ENCODE data around the gene FANCI. TPM values are rescaled to one million over a fixed set of nuclear protein-coding genes. Genes with fewer than 3 reads are reported as not detected.

Gene FANCI
- total RNA-seq, 1 experiment from 2014 or later, result 112 TPM

- BruUV-seq (replicated peaks), result no TSS peak
- intact Hi-C loops (cut with micrococcal nuclease), result no loop called here
- Histone ChIP-seq H3K4me1 (ENCODE audit: control insufficient read depth in 1 of 2, insufficient read depth in 2 of 2, low read length in 2 of 2) (no peaks in the 10 kb centered on the region), H3K4me3 (replicated peaks in 1 of 2; ENCODE audit: low read depth in 1 of 2, low read length in 2 of 2) (no peak overlapping the region), H3K27me3 (ENCODE audit: insufficient read depth, low read length) (no peaks in the 10 kb centered on the region), H3K9me2 (ENCODE audit: insufficient read depth) (no peaks in the 10 kb centered on the region), H3K9ac (ENCODE audit: low read length) (no peak overlapping the region), H3K27ac (ENCODE audit: low read depth, low read length) (no peak overlapping the region), H3K4me2 (ENCODE audit: low read length) (no peak overlapping the region), H2AFZ (ENCODE audit: low read depth, low read length, poor library complexity, severe bottlenecking) (no peak overlapping the region), H3K36me3 (ENCODE audit: control insufficient read depth in 1 of 2, insufficient read depth in 2 of 2, low read length in 2 of 2) (peaks cover 40 to 62% of the 10 kb centered on the region in 2 experiments), H4K20me1 (ENCODE audit: insufficient read depth) (no peaks in the 10 kb centered on the region), H3K79me2 (ENCODE audit: insufficient read depth, low read length) (no peaks in the 10 kb centered on the region), H3K9me3 (ENCODE audit: control insufficient read depth in 1 of 2, insufficient read depth in 1 of 2, low read depth in 1 of 2, low read length in 2 of 2) (no peaks in the 10 kb centered on the region)
- CTCF ChIA-PET, result no interaction called here
- no peak for ATAC-seq
- DNase-seq (ENCODE audit: low read depth, low spot score), result no peak
- POLR2A ChIA-PET, result no interaction called here
- RAD21 ChIA-PET (ENCODE audit: low non-redundant PET in 1 of 2, low total read pairs in 2 of 2, uncharacterized antibody in 2 of 2, unreplicated experiment in 2 of 2), result no interaction called here
- no peak for TF ChIP-seq ZBTB33 (IDR thresholded peaks at IDR 0.05; ENCODE audit: extremely low read depth, insufficient replicate concordance, low read length)
- no peak for TF ChIP-seq EZH2 (IDR thresholded peaks at IDR 0.05)
- TF ChIP-seq ATF3 (IDR thresholded peaks at IDR 0.05), result no peak
These were observed 38.9 kb downstream of the FANCI start for GRCh38 chr15:89282631-89283030.

- H2AFZ ChIP-seq (ENCODE audit: low read depth, low read length, poor library complexity, severe bottlenecking), result no peak overlapping the region
- POLR2A ChIA-PET, result no interaction called here
- H3K27me3 ChIP-seq (ENCODE audit: insufficient read depth, low read length), result no peaks in the 10 kb centered on the region
- no peak for TF ChIP-seq SIN3A (IDR thresholded peaks at IDR 0.05; ENCODE audit: low read depth)
- H3K27ac ChIP-seq (ENCODE audit: low read depth, low read length), result no peak overlapping the region
- H3K4me3 ChIP-seq (replicated peaks in 1 of 2; ENCODE audit: low read depth in 1 of 2, low read length in 2 of 2), result no peak overlapping the region
- CTCF ChIA-PET, result no interaction called here
- RAD21 ChIA-PET (ENCODE audit: low non-redundant PET in 1 of 2, low total read pairs in 2 of 2, uncharacterized antibody in 2 of 2, unreplicated experiment in 2 of 2), result no interaction called here
- no peak for ATAC-seq
- no TSS peak for BruUV-seq (replicated peaks)
- H3K9me3 ChIP-seq (ENCODE audit: control insufficient read depth in 1 of 2, insufficient read depth in 1 of 2, low read depth in 1 of 2, low read length in 2 of 2), result no peaks in the 10 kb centered on the region
- intact Hi-C loops (cut with micrococcal nuclease), result no loop called here
- H3K79me2 ChIP-seq (ENCODE audit: insufficient read depth, low read length), result no peaks in the 10 kb centered on the region
- no peak overlapping the region for H3K4me2 ChIP-seq (ENCODE audit: low read length)
- H3K36me3 ChIP-seq (ENCODE audit: control insufficient read depth in 1 of 2, insufficient read depth in 2 of 2, low read length in 2 of 2), result peaks cover 39 to 65% of the 10 kb centered on the region in 2 experiments
- H4K20me1 ChIP-seq (ENCODE audit: insufficient read depth), result no peaks in the 10 kb centered on the region; the same call in 1 of the 2 replicates
- H3K9ac ChIP-seq (ENCODE audit: low read length), result no peak overlapping the region
- no peaks in the 10 kb centered on the region for H3K4me1 ChIP-seq (ENCODE audit: control insufficient read depth in 1 of 2, insufficient read depth in 2 of 2, low read length in 2 of 2)
- no peaks in the 10 kb centered on the region for H3K9me2 ChIP-seq (ENCODE audit: insufficient read depth)
- no peak for DNase-seq (ENCODE audit: low read depth, low spot score)
These were observed 39.4 kb downstream of the FANCI start for GRCh38 chr15:89283201-89283600.
